Prostate gland (tissue), 2 donors: ENCODE results near the gene CEP135. TPM values are rescaled to one million over a fixed set of nuclear protein-coding genes. Genes with fewer than 3 reads are reported as not detected.

Experiments
- DNase-seq: peaks from one replicate; pipeline ENCODE4 v3.0.0-alpha.2; 2019; ENCODE audit warnings: low spot score
- H3K27ac ChIP-seq, 2 donors: fragments of 200-600 bp; sonication (generic); 2 replicates each; pipeline ENCODE4 v1.5.1; 2017 to 2019
- H3K27me3 ChIP-seq: fragments of 200-600 bp; sonication (generic); replicated peaks from 2 replicates; pipeline ENCODE4 v1.5.1; 2019; ENCODE audit not compliant: insufficient read depth
- H3K36me3 ChIP-seq, 2 donors: fragments of 200-600 bp; sonication (generic); 1 replicate in 1 of 2; 2 replicates in 1 of 2; pipeline versions ENCODE4 v1.5.1 to v1.8.1; 2017 to 2019
- H3K4me1 ChIP-seq: fragments of 200-600 bp; sonication (generic); replicated peaks from 2 replicates; pipeline ENCODE4 v1.5.1; 2019
- H3K4me3 ChIP-seq, 2 donors: fragments of 200-600 bp; sonication (generic); 2 replicates each; pipeline ENCODE4 v1.5.1; 2017 to 2019
- H3K9me3 ChIP-seq: fragments of 200-600 bp; sonication (generic); 2 replicates; pipeline ENCODE4 v1.5.1; 2017
- CTCF ChIP-seq, 4 experiments: fragments of 200-600 bp in 2 of 4; fragments of 450-650 bp in 2 of 4; sonication (generic) in 2 of 4; IDR thresholded peaks; 1 replicate in 3 of 4; 2 replicates in 1 of 4; pipeline ENCODE4 v1.5.1; 2016 to 2019; ENCODE audit warnings: antibody characterized with exemption in 4 of 4, mild to moderate bottlenecking in 2 of 4, moderate library complexity in 2 of 4
- POLR2A ChIP-seq: fragments of 450-650 bp; IDR thresholded peaks from one replicate; pipeline ENCODE4 v1.6.1; 2016; ENCODE audit warnings: antibody characterized with exemption, mild to moderate bottlenecking
- POLR2AphosphoS5 ChIP-seq: sonication (generic); formaldehyde crosslinking; IDR thresholded peaks from one replicate; pipeline ENCODE4 v1.6.1; 2017; ENCODE audit warnings: antibody characterized with exemption
- WGBS: methylation state at CpG from one replicate; pipeline ENCODE4 v1.1.5; 2018; 5-methylcytosine and 5-hydroxymethylcytosine counted together
- intact Hi-C: fragments of 100-400 bp; cut with DNase I; formaldehyde crosslinking; loops from one replicate; pipeline ENCODE4 v1.14.2; 2022
- total RNA-seq, 2 donors: library from RNA; depleted of rRNA; stranded (reverse); fragments of >200 nt; gene quantifications; one replicate each; pipeline ENCODE4 v1.1.0, GENCODE V29; 2016

Gene CEP135
- total RNA-seq, 2 donors from 2014 or later: 3.3 to 7.1 TPM

- TF ChIP-seq POLR2A (no peak), POLR2AphosphoS5 (no peak), CTCF (IDR thresholded peaks at IDR 0.05) (no peak)
- H3K27me3 ChIP-seq: no peaks in the 10 kb centered on the region
- no peak for DNase-seq
- no peaks in the 10 kb centered on the region for H3K9me3 ChIP-seq
- 16% methylated on average over 5 of the region's 5 CpGs for WGBS
- peak overlapping the region; percentile 37 to 45 for H3K4me3 ChIP-seq
- H3K36me3 ChIP-seq: no peaks in the 10 kb centered on the region
- no peaks in the 10 kb centered on the region for H3K4me1 ChIP-seq
- no peak overlapping the region for H3K27ac ChIP-seq
- intact Hi-C loops: no loop called here
Measured at GRCh38 chr4:56048383-56048701, 99.6 kb downstream of the CEP135 start.

GRCh38 chr4:56048702-56049431 lies 100.1 kb downstream of the CEP135 start:
- Histone ChIP-seq H3K27ac (no peak overlapping the region), H3K36me3 (no peaks in the 10 kb centered on the region), H3K4me1 (no peaks in the 10 kb centered on the region), H3K4me3 (peak overlapping the region; percentile 37 to 45), H3K27me3 (no peaks in the 10 kb centered on the region), H3K9me3 (no peaks in the 10 kb centered on the region)
- DNase-seq: peak; percentile 10
- no peak for TF ChIP-seq POLR2A
- TF ChIP-seq CTCF (IDR thresholded peaks at IDR 0.05): peak in 2 of 4 experiments; percentile 18 to 41
- TF ChIP-seq POLR2AphosphoS5: no peak
- intact Hi-C loops: no loop called here
- under 1% methylated on average over 23 of the region's 81 CpGs for WGBS

GRCh38 chr4:56050625-56051024 lies 101.9 kb downstream of the CEP135 start:
- DNase-seq: no peak
- no peak overlapping the region for H3K27ac ChIP-seq
- no peak for TF ChIP-seq POLR2A
- TF ChIP-seq POLR2AphosphoS5: no peak
- no peak for TF ChIP-seq CTCF (IDR thresholded peaks at IDR 0.05)
- WGBS: 63% methylated on average over 2 of the region's 2 CpGs
- no peaks in the 10 kb centered on the region for H3K4me1 ChIP-seq
- H3K4me3 ChIP-seq: no peak overlapping the region
- no peaks in the 10 kb centered on the region for H3K27me3 ChIP-seq
- intact Hi-C loops: no loop called here
- H3K9me3 ChIP-seq: no peaks in the 10 kb centered on the region
- H3K36me3 ChIP-seq: no peaks in the 10 kb centered on the region

GRCh38 chr4:56051029-56051709 lies 102.4 kb downstream of the CEP135 start:
- TF ChIP-seq CTCF (IDR thresholded peaks at IDR 0.05) (no peak), POLR2A (no peak), POLR2AphosphoS5 (no peak)
- DNase-seq: no peak
- intact Hi-C loops: no loop called here

GRCh38 chr4:56051710-56052075 lies 102.9 kb downstream of the CEP135 start:
- H3K27me3 ChIP-seq: no peaks in the 10 kb centered on the region

More at GRCh38 chr4:56051029-56051709, 102.4 kb downstream of the CEP135 start:
- Histone ChIP-seq H3K4me1 (no peaks in the 10 kb centered on the region), H3K27me3 (no peaks in the 10 kb centered on the region), H3K36me3 (no peaks in the 10 kb centered on the region), H3K4me3 (no peak overlapping the region), H3K27ac (no peak overlapping the region), H3K9me3 (no peaks in the 10 kb centered on the region)
- 76% methylated on average over 7 of the region's 7 CpGs for whole genome bisulfite sequencing

More at GRCh38 chr4:56051710-56052075, 102.9 kb downstream of the CEP135 start:
- 86% methylated on average over 1 of the region's 1 CpG for WGBS
- Histone ChIP-seq H3K9me3 (no peaks in the 10 kb centered on the region), H3K36me3 (no peaks in the 10 kb centered on the region), H3K4me3 (no peak overlapping the region), H3K4me1 (no peaks in the 10 kb centered on the region), H3K27ac (no peak overlapping the region)
- intact Hi-C loops: no loop called here
- no peak for TF ChIP-seq POLR2A
- TF ChIP-seq POLR2AphosphoS5: no peak
- DNase-seq: no peak
